CD8-positive, alpha-beta memory T cell (primary cell): ENCODE measurements around the gene MAP2K3. TPM values are rescaled to one million over a fixed set of nuclear protein-coding genes. Genes with fewer than 3 reads are reported as not detected.

Source experiments
- CTCF ChIA-PET: fragments of 350-600 bp; sonication (Branson Sonifier 250); formaldehyde crosslinking; loops from one replicate; lab custom pipeline; 2021; ENCODE audit warnings: antibody characterized with exemption; lab: Charles Lee
- POLR2A ChIA-PET: fragments of 350-600 bp; sonication (Branson Sonifier 250); formaldehyde crosslinking; loops from one replicate; lab custom pipeline; 2021; ENCODE audit warnings: antibody characterized with exemption; lab: Charles Lee
- DNase-seq, 5 donors: peaks; one replicate each; pipeline versions ENCODE4 v3.0.0 to v3.0.0-alpha.2; 2020 to 2022; ENCODE audit warnings: mixed read lengths in 1 of 5
- H3K27ac ChIP-seq: one replicate; pipeline ENCODE4 v1.7.0; 2013; ENCODE audit warnings: low read depth, mild to moderate bottlenecking, low read length, moderate library complexity
- H3K27me3 ChIP-seq: 2 replicates; pipeline ENCODE4 v1.7.0; 2013; ENCODE audit warnings: low read length, mild to moderate bottlenecking; ENCODE audit not compliant: insufficient read depth, poor library complexity, severe bottlenecking
- H3K36me3 ChIP-seq: 2 replicates; pipeline ENCODE4 v1.7.0; 2013; ENCODE audit warnings: mild to moderate bottlenecking, low read length, moderate library complexity; ENCODE audit not compliant: insufficient read depth
- H3K4me1 ChIP-seq: 2 replicates; pipeline ENCODE4 v1.7.0; 2013; ENCODE audit warnings: mild to moderate bottlenecking, low read length, moderate library complexity; ENCODE audit not compliant: insufficient read depth
- H3K4me3 ChIP-seq: 2 replicates; pipeline ENCODE4 v1.7.0; 2013; ENCODE audit warnings: mild to moderate bottlenecking, low read length
- H3K9me3 ChIP-seq: 2 replicates; pipeline ENCODE4 v1.7.0; 2013; ENCODE audit warnings: mild to moderate bottlenecking, low read length
- H3K27ac Mint-ChIP-seq, 8 donors: one replicate each; pipeline ENCODE4 v1.8.0; 2020 to 2021; ENCODE audit warnings: mixed read lengths in 8 of 8, mild to moderate bottlenecking in 6 of 8, inconsistent platforms in 3 of 8, moderate library complexity in 3 of 8
- H3K27me3 Mint-ChIP-seq, 2 donors: one replicate each; pipeline ENCODE4 v1.8.0; 2020 to 2021; ENCODE audit warnings: mixed read lengths in 2 of 2, mild to moderate bottlenecking in 1 of 2, moderate library complexity in 1 of 2
- H3K36me3 Mint-ChIP-seq, 3 donors: one replicate each; pipeline ENCODE4 v1.8.0; 2020 to 2021; ENCODE audit warnings: mixed read lengths in 3 of 3, inconsistent platforms in 1 of 3, mild to moderate bottlenecking in 1 of 3
- H3K4me1 Mint-ChIP-seq, 3 donors: one replicate each; pipeline ENCODE4 v1.8.0; 2020 to 2021; ENCODE audit warnings: mixed read lengths in 3 of 3, inconsistent platforms in 1 of 3, mild to moderate bottlenecking in 1 of 3
- H3K4me3 Mint-ChIP-seq, 7 donors: one replicate each; pipeline ENCODE4 v1.8.0; 2020 to 2021; ENCODE audit warnings: mixed read lengths in 7 of 7, mild to moderate bottlenecking in 6 of 7, moderate library complexity in 4 of 7, inconsistent platforms in 2 of 7
- H3K9me3 Mint-ChIP-seq, 5 donors: one replicate each; pipeline ENCODE4 v1.8.0; 2020 to 2022; ENCODE audit warnings: mixed read lengths in 5 of 5, mild to moderate bottlenecking in 3 of 5, moderate library complexity in 2 of 5, inconsistent platforms in 1 of 5
- polyA plus RNA-seq: library from polyadenylated mRNA; unstranded; fragments of 300-500 nt; fragmentation: Illumina TruSeq; gene quantifications from one replicate; pipeline ENCODE4 v1.2.3, GENCODE V29; 2021
- total RNA-seq, 2 experiments: library from RNA; stranded (reverse); gene quantifications; one replicate each; pipeline ENCODE4 v1.2.3, GENCODE V29; 2021

MAP2K3 gene
- total and polyA plus RNA-seq, 3 experiments from 2014 or later: 99.8 to 150 (median 139) TPM

DNA sequence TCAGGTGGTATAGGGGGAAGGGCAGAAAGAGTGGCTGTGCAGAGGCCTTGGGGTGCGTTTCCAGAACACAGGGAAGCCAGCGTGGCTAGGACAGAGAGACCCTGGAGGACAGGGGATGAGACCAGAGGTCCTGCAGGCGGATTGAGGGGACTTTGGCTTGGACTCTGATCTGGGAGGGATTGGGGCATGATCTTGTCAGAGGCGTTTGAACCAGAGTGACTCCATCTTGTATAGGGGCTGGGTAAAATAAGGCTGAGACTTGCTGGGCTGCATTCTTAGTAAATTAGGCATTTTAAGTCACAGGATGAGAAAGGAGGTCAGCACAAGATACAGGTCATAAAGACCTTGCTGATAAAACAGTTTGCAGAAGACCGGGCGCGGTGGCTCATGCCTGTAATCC, 25.9 kb upstream of the MAP2K3 start:
- DNase-seq: no peak
- Histone ChIP-seq H3K27ac (no peak overlapping the region), H3K4me1 (peaks cover 7% of the 10 kb centered on the region), H3K9me3 (no peaks in the 10 kb centered on the region), H3K36me3 (no peaks in the 10 kb centered on the region), H3K27me3 (no peaks in the 10 kb centered on the region), H3K4me3 (no peak overlapping the region)
- peaks cover 10 to 20% (median 19%) of the 10 kb centered on the region in 3 donors for H3K4me1 Mint-ChIP-seq
- CTCF ChIA-PET: no interaction called here
- POLR2A ChIA-PET: no interaction called here
- H3K4me3 Mint-ChIP-seq: peak overlapping the region in 1 of 7 donors; percentile 43
- no peak overlapping the region for H3K27ac Mint-ChIP-seq
- no peaks in the 10 kb centered on the region for H3K36me3 Mint-ChIP-seq
- peaks cover 0 to 3% of the 10 kb centered on the region in 2 donors for H3K27me3 Mint-ChIP-seq
- no peaks in the 10 kb centered on the region for H3K9me3 Mint-ChIP-seq

DNA sequence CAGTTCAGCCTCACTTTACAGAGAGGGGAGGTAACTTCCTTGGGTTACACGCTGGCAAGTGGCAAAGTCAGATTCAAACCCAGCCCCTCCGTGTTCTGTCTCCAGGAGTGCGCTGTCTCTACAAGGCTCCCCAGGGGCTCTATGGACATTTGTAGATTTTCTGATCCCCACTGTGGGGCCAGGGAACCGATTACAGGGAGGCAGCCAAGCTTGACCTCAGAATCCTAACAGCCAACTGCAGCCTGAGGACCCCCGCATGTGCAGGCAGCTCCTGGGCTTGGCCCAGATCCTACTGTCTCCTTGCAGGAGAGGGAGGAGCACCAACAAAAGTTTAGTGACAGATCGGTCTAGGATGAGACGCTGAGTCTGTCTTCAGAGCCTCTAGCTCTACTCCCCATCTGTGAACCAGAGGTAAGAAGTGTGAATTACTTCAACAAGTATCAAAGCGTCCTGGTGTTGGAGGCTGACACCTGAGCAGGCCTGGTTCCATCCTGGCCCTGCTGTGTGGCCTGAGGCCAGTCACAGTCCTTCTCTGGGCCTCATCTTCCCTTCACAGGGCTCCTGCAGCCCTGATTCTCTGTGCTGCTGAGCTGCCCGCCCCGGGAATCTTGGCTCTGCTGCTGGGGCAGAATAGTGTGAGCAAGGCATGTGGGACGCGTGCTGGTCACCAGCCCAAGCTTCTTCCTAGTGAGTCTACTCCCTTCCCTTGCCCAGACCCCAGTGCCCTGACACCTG, 22.1 kb upstream of the MAP2K3 start:
- no peak overlapping the region for H3K4me3 Mint-ChIP-seq
- no peaks in the 10 kb centered on the region for H3K9me3 ChIP-seq
- peaks cover 0 to 8% of the 10 kb centered on the region in 2 donors for H3K27me3 Mint-ChIP-seq
- H3K36me3 ChIP-seq: no peaks in the 10 kb centered on the region
- H3K36me3 Mint-ChIP-seq: no peaks in the 10 kb centered on the region
- peaks cover 11 to 20% (median 14%) of the 10 kb centered on the region in 3 donors for H3K4me1 Mint-ChIP-seq
- H3K9me3 Mint-ChIP-seq: no peaks in the 10 kb centered on the region
- H3K4me1 ChIP-seq: peaks cover 5% of the 10 kb centered on the region
- POLR2A ChIA-PET: no interaction called here
- H3K4me3 ChIP-seq: no peak overlapping the region
- H3K27ac ChIP-seq: no peak overlapping the region
- H3K27ac Mint-ChIP-seq: peak overlapping the region in 1 of 8 donors; percentile 58
- H3K27me3 ChIP-seq: no peaks in the 10 kb centered on the region
- CTCF ChIA-PET: interaction anchor here (1.3 kb wide), 1 partner anchor 17 kb away, joined by 4 read pairs; no protein-coding TSS in a partner anchor
- DNase-seq: no peak

DNA sequence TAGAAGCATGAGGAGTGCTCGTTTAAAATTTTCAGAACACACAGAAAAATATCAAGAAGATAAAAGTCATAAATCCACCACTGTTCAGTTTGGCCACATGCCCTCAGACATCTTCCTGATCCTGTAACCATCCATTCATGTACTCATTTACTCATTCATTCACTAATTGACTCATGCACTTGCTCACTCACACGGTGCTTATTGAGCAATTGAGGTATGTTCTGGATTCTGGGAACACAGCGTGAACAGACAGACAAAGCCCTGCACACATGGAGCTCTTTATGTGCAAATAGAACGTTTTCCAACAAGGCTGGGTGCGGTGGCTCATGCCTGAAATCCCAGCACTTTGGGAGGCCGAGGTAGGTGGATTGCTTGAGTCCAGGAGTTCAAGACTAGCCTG, 21.1 kb upstream of the MAP2K3 start:
- Histone ChIP-seq H3K4me1 (peaks cover 11% of the 10 kb centered on the region), H3K27ac (no peak overlapping the region), H3K27me3 (no peaks in the 10 kb centered on the region), H3K9me3 (no peaks in the 10 kb centered on the region), H3K4me3 (no peak overlapping the region), H3K36me3 (no peaks in the 10 kb centered on the region)
- DNase-seq: no peak
- peaks cover 0 to 8% of the 10 kb centered on the region in 2 donors for H3K27me3 Mint-ChIP-seq
- ChIA-PET POLR2A (no interaction called here), CTCF (interaction anchor here (1.3 kb wide), 1 partner anchor 16 kb away, joined by 4 read pairs; no protein-coding TSS in a partner anchor)
- H3K36me3 Mint-ChIP-seq: no peaks in the 10 kb centered on the region
- H3K9me3 Mint-ChIP-seq: no peaks in the 10 kb centered on the region
- H3K4me1 Mint-ChIP-seq: peaks cover 14 to 22% (median 17%) of the 10 kb centered on the region in 3 donors
- no peak overlapping the region for H3K27ac Mint-ChIP-seq
- no peak overlapping the region for H3K4me3 Mint-ChIP-seq

DNA sequence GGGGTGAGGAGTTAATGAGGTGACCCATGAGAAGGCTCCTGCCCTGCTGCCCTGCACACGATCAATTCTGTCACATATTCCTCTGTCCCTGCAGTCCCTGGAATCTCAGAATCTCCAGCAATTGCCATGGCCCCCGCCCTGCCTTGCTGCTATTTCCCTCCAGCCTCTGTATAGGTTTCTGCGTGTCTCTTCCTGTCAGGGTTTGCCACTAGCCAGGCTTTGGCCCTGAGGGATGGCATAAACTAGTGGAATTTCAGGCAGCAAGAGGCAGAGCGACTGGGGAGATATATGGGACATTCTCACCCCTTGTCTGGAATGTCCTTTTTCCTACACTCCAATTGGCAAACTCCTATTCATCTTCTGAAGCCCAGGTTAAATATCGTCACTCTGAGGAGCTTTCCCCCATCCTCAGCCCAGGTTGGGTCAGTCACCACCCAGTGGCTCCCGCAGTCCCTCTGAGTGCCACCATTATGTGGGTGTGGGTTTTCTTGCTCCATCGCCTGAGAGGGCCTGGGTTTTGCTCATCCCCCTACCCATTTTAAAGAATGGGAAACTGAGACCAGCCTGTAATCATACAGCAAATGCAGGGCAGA, 15.8 kb upstream of the MAP2K3 start:
- ChIA-PET POLR2A (interaction anchor here (0.5 to 1.4 kb wide), 2 partner anchors 16 to 173 kb away, joined by 3 to 7 read pairs; partner anchors contain the start of gene NATD1), CTCF (interaction anchor here (1.0 to 2.1 kb wide), 3 partner anchors 11 to 15 kb away, joined by 3 to 10 read pairs (median 8); no protein-coding TSS in a partner anchor)
- H3K36me3 Mint-ChIP-seq: no peaks in the 10 kb centered on the region
- H3K27ac Mint-ChIP-seq: peak overlapping the region; percentile 27 to 96 (median 85)
- Histone ChIP-seq H3K9me3 (no peaks in the 10 kb centered on the region), H3K4me1 (peaks cover 19% of the 10 kb centered on the region), H3K27ac (peak overlapping the region; percentile 6), H3K27me3 (no peaks in the 10 kb centered on the region), H3K4me3 (no peak overlapping the region), H3K36me3 (no peaks in the 10 kb centered on the region)
- peaks cover 0 to 4% of the 10 kb centered on the region in 2 donors for H3K27me3 Mint-ChIP-seq
- no peaks in the 10 kb centered on the region for H3K9me3 Mint-ChIP-seq
- no peak for DNase-seq
- peak overlapping the region in 6 of 7 donors; percentile 25 to 65 (median 46) for H3K4me3 Mint-ChIP-seq
- H3K4me1 Mint-ChIP-seq: peaks cover 23 to 31% (median 28%) of the 10 kb centered on the region in 3 donors

GRCh38 chr17:21269394-21269793, 15.1 kb upstream of the MAP2K3 start:
- peaks cover 0 to 4% of the 10 kb centered on the region in 2 donors for H3K27me3 Mint-ChIP-seq
- POLR2A ChIA-PET: no interaction called here
- CTCF ChIA-PET: interaction anchor here (2.1 kb wide), 1 partner anchor 11 kb away, joined by 10 read pairs; no protein-coding TSS in a partner anchor
- H3K4me1 Mint-ChIP-seq: peaks cover 23 to 31% (median 28%) of the 10 kb centered on the region in 3 donors
- H3K9me3 Mint-ChIP-seq: no peaks in the 10 kb centered on the region
- Histone ChIP-seq H3K4me3 (no peak overlapping the region), H3K27ac (no peak overlapping the region), H3K4me1 (peaks cover 19% of the 10 kb centered on the region), H3K36me3 (no peaks in the 10 kb centered on the region), H3K27me3 (no peaks in the 10 kb centered on the region), H3K9me3 (no peaks in the 10 kb centered on the region)
- H3K27ac Mint-ChIP-seq: peak overlapping the region in 6 of 8 donors; percentile 27 to 94 (median 84)
- H3K36me3 Mint-ChIP-seq: no peaks in the 10 kb centered on the region
- H3K4me3 Mint-ChIP-seq: peak overlapping the region in 1 of 7 donors; percentile 14
- no peak for DNase-seq

- POLR2A ChIA-PET: no interaction called here
- no peaks in the 10 kb centered on the region for H3K36me3 ChIP-seq
- peaks cover 34 to 44% (median 41%) of the 10 kb centered on the region in 3 donors for H3K4me1 Mint-ChIP-seq
Observed at GRCh38 chr17:21271454-21272183, 12.9 kb upstream of the MAP2K3 start.

DNA sequence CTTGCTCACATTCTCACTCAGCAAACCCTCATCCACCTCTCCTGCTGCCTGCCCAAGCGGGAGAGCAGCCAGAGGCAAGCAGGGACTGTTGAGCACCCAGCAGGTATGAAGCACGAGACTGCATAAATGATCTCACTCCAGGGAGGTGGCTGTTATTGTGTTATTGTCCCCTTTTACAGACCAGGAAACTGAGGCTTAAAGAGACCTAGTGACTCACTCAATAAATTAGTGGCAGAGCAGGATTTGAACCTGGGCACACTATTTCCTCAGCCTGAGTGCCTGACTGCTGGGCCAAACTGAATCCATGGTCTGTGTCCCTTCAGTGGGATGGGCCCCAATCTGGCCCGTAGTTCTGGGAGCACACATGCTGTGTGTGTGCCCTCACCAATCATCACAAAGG, 12.3 kb upstream of the MAP2K3 start:
- Mint-ChIP-seq H3K4me1 (peaks cover 32 to 44% (median 37%) of the 10 kb centered on the region in 3 donors), H3K36me3 (peaks cover 0 to 1% (median 0%) of the 10 kb centered on the region in 3 donors), H3K27me3 (peaks cover 0 to 1% of the 10 kb centered on the region in 2 donors), H3K27ac (no peak overlapping the region), H3K9me3 (no peaks in the 10 kb centered on the region), H3K4me3 (no peak overlapping the region)
- no peaks in the 10 kb centered on the region for H3K27me3 ChIP-seq
- H3K9me3 ChIP-seq: no peaks in the 10 kb centered on the region
- no peak for DNase-seq
- peaks cover 31% of the 10 kb centered on the region for H3K4me1 ChIP-seq
- POLR2A ChIA-PET: no interaction called here
- H3K27ac ChIP-seq: no peak overlapping the region
- no peaks in the 10 kb centered on the region for H3K36me3 ChIP-seq
- no peak overlapping the region for H3K4me3 ChIP-seq
- CTCF ChIA-PET: no interaction called here

More at GRCh38 chr17:21271454-21272183, 12.9 kb upstream of the MAP2K3 start:
- CTCF ChIA-PET: no interaction called here
- Histone ChIP-seq H3K27ac (no peak overlapping the region), H3K9me3 (no peaks in the 10 kb centered on the region), H3K4me1 (peaks cover 31% of the 10 kb centered on the region), H3K4me3 (no peak overlapping the region), H3K27me3 (no peaks in the 10 kb centered on the region)
- H3K4me3 Mint-ChIP-seq: no peak overlapping the region
- no peaks in the 10 kb centered on the region for H3K9me3 Mint-ChIP-seq
- no peak for DNase-seq
- no peak overlapping the region for H3K27ac Mint-ChIP-seq
- H3K27me3 Mint-ChIP-seq: peaks cover 0 to 1% of the 10 kb centered on the region in 2 donors
- H3K36me3 Mint-ChIP-seq: peaks cover 0 to 1% (median 0%) of the 10 kb centered on the region in 3 donors
